GM23248 (cell line): ENCODE results near the gene HMGN3.

Experiments
- EZH2 ChIP-seq: fragments of 200-600 bp; sonication (generic); IDR thresholded peaks from 2 replicates; pipeline ENCODE4 v1.6.1; 2018; ENCODE audit warnings: antibody characterized with exemption, mild to moderate bottlenecking; ENCODE audit not compliant: insufficient read depth, poor library complexity, severe bottlenecking
- EZH2phosphoT487 ChIP-seq: fragments of 200-600 bp; sonication (generic); IDR thresholded peaks from 2 replicates; pipeline ENCODE4 v1.6.1; 2018; ENCODE audit warnings: antibody characterized with exemption, moderate library complexity, mild to moderate bottlenecking, low read depth; ENCODE audit not compliant: insufficient read depth

GRCh38 chr6:79267128-79267527 lies 32.6 kb upstream of the HMGN3 start:
- TF ChIP-seq EZH2 (no peak), EZH2phosphoT487 (no peak)
